ENCODE data around the gene FAM24A. TPM values are rescaled to one million over a fixed set of nuclear protein-coding genes. Genes with fewer than 3 reads are reported as not detected.

Gene FAM24A
- polyA plus RNA-seq, 1 donor, result not detected

DNA sequence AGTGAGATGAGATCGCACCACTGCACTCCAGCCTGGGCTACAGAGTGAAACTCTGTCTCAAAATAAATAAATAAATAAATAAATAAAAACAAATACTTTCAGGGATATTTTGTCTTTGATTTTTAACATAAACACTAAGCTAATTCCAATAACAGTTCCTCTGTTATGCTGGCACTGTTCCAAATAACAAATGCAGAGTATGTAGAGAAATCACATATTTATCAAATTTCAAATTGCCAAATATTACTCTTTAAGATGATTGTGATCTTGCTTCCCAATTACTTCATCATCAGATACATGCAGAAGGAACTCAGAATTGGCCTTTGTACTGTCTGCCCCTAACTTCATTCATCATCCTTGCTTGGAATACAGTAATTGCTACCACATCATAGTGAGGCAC is 19.7 kb downstream of the FAM24A start:
- no peak for DNase-seq (ENCODE audit: low read depth)

DNA sequence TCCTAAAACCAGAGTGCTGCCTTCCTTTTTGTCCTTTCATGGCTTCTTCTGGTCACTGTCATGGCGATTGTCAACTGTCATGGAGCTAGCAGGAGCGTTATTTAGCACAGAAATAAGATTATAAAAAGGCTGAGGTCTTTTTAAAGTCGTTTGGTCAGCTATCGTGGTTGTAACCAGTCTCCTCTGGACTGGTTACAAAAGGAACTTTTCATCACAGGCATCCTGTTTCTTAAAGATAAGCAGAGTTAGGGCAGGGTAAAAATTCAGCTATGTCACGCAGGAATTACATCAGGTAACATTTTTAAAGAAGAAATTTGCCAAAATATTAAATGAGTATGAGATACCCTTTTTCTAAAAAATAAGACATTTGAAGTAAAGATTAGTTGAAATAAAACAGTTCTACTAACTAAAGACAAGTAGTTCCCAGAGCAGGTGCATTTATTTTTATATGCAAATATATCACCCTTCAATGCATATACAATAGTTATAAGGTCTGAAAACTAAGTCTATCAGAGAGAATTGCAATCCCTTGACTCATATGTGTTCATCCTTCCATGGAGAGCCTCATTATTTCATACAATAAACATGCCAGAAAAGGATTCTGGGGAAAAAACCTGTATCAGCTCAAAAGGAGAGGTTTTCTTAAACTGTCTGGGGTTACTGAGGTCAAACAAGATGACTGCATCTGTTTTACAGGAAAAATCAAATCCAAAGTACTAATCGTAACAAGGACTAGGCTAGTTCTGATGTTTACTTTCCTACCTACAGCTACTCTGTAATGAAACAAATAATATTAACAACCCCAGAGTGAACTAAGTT is 20.9 kb downstream of the FAM24A start:
- DNase-seq (ENCODE audit: low read depth), result no peak

DNA sequence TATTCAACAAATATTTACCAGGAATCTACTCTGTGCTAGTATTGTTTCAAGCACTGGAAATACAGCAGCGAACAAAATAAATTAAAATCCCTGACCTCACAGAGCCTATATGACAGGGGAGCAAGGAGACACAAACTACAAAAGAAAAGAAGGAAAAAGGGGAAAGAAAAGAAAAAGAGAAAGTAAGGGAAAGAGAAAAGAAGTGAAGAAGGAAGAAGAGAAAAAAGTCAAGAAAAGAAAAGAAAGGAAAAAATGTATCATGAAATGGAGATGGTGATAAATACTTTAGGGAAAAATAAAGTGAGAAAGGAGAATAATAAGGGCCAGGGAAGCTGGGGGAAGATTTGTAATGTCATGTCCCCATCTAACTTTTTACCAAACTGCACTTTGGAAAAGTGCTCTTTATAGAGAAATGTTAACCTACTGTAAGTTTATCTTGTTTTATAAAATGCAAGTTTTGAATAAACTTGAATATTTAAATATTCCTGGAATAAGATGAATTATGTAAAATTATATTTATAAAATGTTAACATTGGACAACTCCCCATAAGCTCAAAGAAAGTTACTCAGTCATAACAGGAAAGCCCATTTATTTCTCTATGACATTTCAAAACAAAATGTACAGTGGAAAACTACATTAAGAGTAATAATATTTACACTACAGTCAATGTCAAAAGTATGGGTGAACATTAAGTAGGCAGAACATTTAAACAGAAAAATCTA is 28.9 kb downstream of the FAM24A start:
- no peak for DNase-seq (ENCODE audit: low read depth)

DNA sequence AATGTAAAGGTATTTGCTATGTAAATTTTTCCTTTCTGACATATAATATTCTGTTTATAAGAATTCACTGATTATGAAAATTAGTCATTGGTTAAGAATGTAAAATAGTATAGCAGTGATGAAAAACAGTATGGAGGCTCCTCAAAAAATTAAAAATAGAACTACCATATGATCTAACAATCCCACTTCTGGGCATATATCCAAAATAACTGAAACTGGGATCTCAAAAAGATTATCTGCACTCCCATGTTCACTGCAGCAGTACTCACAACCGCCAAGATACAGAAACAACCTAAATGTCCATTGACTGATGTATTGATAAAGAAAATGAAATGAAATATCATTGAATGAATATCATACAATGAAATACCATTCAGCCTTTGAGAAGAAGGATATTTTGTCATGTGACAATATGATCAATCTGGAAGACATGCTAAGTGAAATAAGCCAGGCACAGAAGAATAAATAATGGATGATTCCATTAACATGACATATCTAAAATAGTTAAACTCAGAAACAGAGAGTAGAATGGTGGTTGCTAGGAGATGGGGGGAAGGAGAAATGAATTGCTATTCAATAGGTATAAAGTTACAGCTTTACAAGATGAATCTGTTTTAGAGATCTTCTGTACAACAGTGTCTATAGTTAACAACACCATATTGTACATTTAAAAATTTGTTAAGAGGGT is 29.6 kb downstream of the FAM24A start:
- DNase-seq (ENCODE audit: low read depth), result no peak

DNA sequence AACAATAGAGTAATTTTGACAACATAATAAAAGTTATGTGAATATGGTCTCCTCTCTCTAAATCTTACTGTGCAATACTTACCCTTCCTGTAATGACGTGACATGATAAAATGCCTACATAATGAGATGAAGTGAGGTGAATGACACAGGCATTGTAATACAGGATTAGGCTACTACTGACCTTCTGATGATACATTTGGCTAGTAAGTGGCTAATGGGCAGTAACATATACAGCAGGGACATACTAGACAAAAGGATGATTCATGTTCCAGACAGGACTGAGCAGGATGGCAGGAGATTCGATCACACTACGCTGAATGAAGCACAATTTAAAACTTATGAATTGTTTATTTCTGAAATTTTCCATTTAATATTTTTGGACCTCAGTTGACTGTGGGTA is 38.9 kb downstream of the FAM24A start:
- DNase-seq (ENCODE audit: low read depth), result no peak

DNA sequence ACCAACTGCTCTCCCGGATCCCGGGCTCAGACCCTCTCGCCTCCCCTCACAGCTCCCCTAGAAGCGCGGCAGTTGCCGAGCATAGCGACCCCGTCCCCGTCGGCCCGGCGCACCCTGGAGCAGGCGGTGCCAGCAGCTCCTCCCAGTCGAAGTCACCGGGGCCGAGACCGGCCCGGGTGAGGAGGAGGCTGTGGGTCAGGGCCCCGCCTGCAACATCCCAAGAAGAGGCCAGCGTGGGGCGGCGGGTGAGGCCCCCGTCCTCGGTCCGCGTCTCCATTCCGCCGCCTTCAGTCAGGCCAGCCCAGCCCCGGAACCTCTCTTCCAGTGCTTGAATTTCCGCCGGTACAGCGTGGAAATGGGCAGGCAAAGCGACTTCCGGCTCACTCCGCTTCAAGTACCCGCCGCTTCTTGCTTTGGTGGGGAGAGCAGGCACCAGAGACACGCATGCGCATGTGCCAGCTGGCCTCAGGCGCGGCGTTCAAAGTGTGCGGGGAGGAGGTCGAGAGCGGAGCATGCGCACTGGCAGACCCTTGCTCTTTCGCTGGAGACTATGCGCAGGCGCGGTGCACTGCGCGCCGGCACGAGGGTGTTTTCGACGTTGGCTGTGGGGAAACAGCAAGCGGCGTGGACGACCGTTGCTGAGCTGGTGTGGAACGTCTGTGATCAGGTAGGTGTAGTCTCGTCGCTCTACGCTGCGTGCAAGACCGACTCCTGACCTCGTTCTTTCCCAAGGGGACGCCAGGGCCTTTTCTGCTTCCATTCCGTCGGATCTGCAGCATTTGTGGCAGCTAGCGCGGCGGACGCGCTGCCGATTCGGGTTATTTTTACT is 43.7 kb downstream of the FAM24A start, which contains the start of gene C10orf88:
C10orf88 (minus strand) TSS at position 326 of the 829 bp plus-strand sequence; CDS start at position 277, 49 bp downstream.
- peak; percentile 94 for DNase-seq (ENCODE audit: low read depth)

DNA sequence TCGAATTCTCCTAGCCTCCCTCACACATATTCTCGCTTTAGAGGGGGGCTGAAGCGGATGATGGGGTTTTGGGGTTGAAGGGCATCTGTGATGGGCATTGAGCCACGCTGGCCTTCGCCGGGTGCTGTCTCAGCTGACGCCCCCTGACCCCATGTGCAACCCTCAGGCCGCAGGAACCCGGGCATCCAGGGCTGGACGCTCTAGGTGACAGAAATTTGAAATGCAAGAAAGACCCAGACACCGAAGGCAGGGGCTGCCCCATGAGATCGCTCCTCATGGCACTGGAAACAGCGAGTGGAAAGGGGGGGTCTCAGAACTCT is 44.3 kb downstream of the FAM24A start:
- DNase-seq (ENCODE audit: low read depth), result no peak

DNA sequence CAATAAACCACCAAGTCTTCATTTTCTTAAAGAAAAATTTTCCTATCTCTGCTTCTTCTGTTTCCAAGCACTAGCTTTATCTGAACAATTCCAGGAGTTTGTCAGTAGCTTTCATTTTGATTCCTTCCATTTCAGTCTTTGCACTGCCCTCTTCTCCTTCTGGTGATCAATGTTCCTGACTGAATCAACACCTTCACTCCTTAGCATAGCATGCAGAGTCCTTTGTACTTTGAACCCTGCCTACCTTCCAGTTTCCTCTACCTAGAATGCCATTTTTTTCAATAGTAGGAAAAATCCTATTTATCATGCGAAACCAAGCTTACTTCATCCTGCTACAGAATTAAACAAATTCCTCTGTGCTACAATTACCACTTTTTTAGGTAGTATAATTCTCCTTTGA is 45.5 kb downstream of the FAM24A start:
- no peak for DNase-seq (ENCODE audit: low read depth)

DNA sequence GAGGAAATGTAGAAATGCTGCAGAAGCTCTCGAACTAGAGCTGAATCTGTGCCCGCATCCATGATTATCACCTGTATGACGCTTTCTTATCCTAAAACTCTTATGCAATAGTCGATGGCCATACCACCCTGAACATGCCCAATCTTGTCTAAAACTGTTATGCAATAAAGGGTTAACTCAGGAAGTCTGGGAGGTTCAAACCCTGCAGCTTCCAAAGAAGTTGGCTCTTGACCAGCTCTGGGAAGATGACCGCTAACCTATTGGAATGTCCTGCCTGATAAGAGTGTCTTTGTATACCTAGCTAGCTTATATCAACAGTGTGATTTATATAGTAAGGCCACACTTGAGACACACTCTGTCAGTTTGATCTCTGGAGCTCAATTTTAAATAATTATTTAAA is 47.1 kb downstream of the FAM24A start:
- no peak for DNase-seq (ENCODE audit: low read depth)

DNA sequence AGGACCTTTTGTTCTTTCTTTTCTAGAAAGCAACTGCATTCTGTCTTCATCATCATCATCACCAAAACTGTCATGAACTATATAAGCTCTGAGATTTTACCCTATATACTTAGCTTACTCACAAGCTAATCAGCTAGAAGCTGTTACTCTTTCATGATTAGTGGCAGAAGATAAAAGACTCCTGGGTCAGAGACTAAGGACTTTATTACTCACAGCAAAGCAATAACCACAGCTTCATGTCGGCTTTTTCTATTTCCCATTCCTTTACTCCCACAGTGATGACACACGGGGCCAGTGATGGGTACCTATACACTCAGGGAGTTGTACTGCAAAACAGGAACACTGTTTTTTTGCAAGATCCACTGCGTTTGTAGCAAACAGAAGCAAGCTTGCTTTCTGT is 52.0 kb downstream of the FAM24A start:
- no peak for DNase-seq (ENCODE audit: low read depth)

Other genes starting within 250 kb of the FAM24A start
- not detected for gene C10orf120, start 210.8 kb upstream of the FAM24A start, polyA plus RNA-seq (ENCODE audit: insufficient read length)
- 0.95 TPM for gene CUZD1, start 64.8 kb upstream of the FAM24A start, polyA plus RNA-seq (ENCODE audit: insufficient read length)
- 2.0 TPM for gene FAM24B, start 31.0 kb upstream of the FAM24A start, polyA plus RNA-seq (ENCODE audit: insufficient read length)
- gene C10orf88, start 43.6 kb downstream of the FAM24A start, polyA plus RNA-seq (ENCODE audit: insufficient read length), result 12.9 TPM
- gene PSTK, start 69.8 kb downstream of the FAM24A start, polyA plus RNA-seq (ENCODE audit: insufficient read length), result 3.9 TPM
- gene IKZF5, start 98.2 kb downstream of the FAM24A start, polyA plus RNA-seq (ENCODE audit: insufficient read length), result 16.3 TPM
- 12.7 TPM for gene ACADSB, start 98.4 kb downstream of the FAM24A start, polyA plus RNA-seq (ENCODE audit: insufficient read length)
- gene HMX3, start 225.4 kb downstream of the FAM24A start, polyA plus RNA-seq (ENCODE audit: insufficient read length), result not detected
- not detected for gene HMX2, start 237.5 kb downstream of the FAM24A start, polyA plus RNA-seq (ENCODE audit: insufficient read length)
- gene BUB3, start 243.8 kb downstream of the FAM24A start, polyA plus RNA-seq (ENCODE audit: insufficient read length), result 55.9 TPM

Data from forelimb muscle (tissue), 1 donor.